Panc1 (cell line): Measurements from ENCODE around the gene ADIPOR2. TPM values are rescaled to one million over a fixed set of nuclear protein-coding genes. Genes with fewer than 3 reads are reported as not detected.

Experiments
- ATAC-seq: fragments of 200-7000 bp; cut with Tn5 transposase; 2 replicates; pipeline ENCODE4 v1.9.1; 2020; ENCODE audit warnings: mild to moderate bottlenecking, moderate library complexity
- BruUV-seq: library from RNA; stranded (reverse); fragments of 400-500 nt; replicated peaks from 2 replicates; lab custom pipeline; 2021; lab: Mats Ljungman, UMichigan
- CTCF ChIA-PET: fragments of 300-600 bp; sonication (Branson Sonifier 250); formaldehyde crosslinking; loops from one replicate; lab custom pipeline; 2022; ENCODE audit warnings: antibody characterized with exemption; lab: Charles Lee
- POLR2A ChIA-PET: fragments of 300-600 bp; sonication (Branson Sonifier 250); formaldehyde crosslinking; loops from one replicate; lab custom pipeline; 2022; ENCODE audit warnings: antibody characterized with exemption; lab: Charles Lee
- DNase-seq: peaks from one replicate; pipeline ENCODE4 v3.0.0-alpha.2; 2010; ENCODE audit warnings: low read depth, low spot score
- H3K27ac ChIP-seq: 2 replicates; pipeline ENCODE4 v1.5.1; 2011; ENCODE audit warnings: mild to moderate bottlenecking, low read length, inconsistent platforms
- H3K27me3 ChIP-seq: fragments of 200-500 bp; sonication (Bioruptor generic); 2 replicates; pipeline ENCODE4 v1.6.0; 2014; ENCODE audit warnings: low read length, inconsistent platforms; ENCODE audit not compliant: control insufficient read depth, insufficient read depth
- H3K36me3 ChIP-seq: fragments of 200-500 bp; sonication (Bioruptor generic); 2 replicates; pipeline ENCODE4 v1.5.1; 2014; ENCODE audit warnings: inconsistent platforms, mild to moderate bottlenecking, low read length, moderate library complexity; ENCODE audit not compliant: control insufficient read depth, insufficient read depth
- H3K4me1 ChIP-seq: 2 replicates; pipeline ENCODE4 v1.5.1; 2011; ENCODE audit warnings: inconsistent platforms, mild to moderate bottlenecking, low read length, moderate library complexity; ENCODE audit not compliant: control insufficient read depth, insufficient read depth
- H3K4me3 ChIP-seq, 2 experiments: 2 replicates each; pipeline ENCODE4 v1.5.1; 2011 to 2012; ENCODE audit warnings: low read depth in 2 of 2, low read length in 2 of 2, mild to moderate bottlenecking in 2 of 2, inconsistent platforms in 1 of 2, moderate library complexity in 1 of 2
- H3K9me3 ChIP-seq: fragments of 200-500 bp; sonication (Bioruptor generic); 2 replicates; pipeline ENCODE4 v1.5.1; 2014; ENCODE audit warnings: low read depth, mild to moderate bottlenecking, inconsistent platforms, low read length, moderate library complexity; ENCODE audit not compliant: control insufficient read depth, insufficient read depth
- POLR2AphosphoS5 ChIP-seq: IDR thresholded peaks from 2 replicates; pipeline ENCODE4 v1.6.1; 2012; ENCODE audit warnings: mild to moderate bottlenecking, low read depth, low read length, moderate library complexity
- SIN3A ChIP-seq: IDR thresholded peaks from 2 replicates; pipeline ENCODE4 v1.6.1; 2012; ENCODE audit warnings: low read depth, mild to moderate bottlenecking, low read length, moderate library complexity, borderline replicate concordance; ENCODE audit not compliant: insufficient read depth
- TCF7L2 ChIP-seq: IDR thresholded peaks from 2 replicates; pipeline ENCODE4 v1.6.1; 2011; ENCODE audit warnings: mild to moderate bottlenecking, low read depth, low read length, inconsistent platforms
- in situ Hi-C: cut with HindIII; loops from 2 replicates; pipeline ENCODE4 v1.10.0; 2016; ENCODE audit warnings: low sequenced_read_pairs, low pct_unique_long_range_greater_than_20kb
- intact Hi-C: fragments of 100-400 bp; cut with micrococcal nuclease; formaldehyde crosslinking; loops from one replicate; pipeline ENCODE4 v1.10.0; 2022; ENCODE audit not compliant: unreplicated experiment
- total RNA-seq: library from RNA; stranded (reverse); gene quantifications from one replicate; pipeline ENCODE4 v1.2.1, GENCODE V29; 2021; ENCODE audit not compliant: unreplicated experiment
- TF ChIP-seq, protein P1 (sequence below): fragments of 450-650 bp; IDR thresholded peaks from 2 replicates; pipeline ENCODE4 v1.5.1; 2017; ENCODE audit warnings: mild to moderate bottlenecking
- TF ChIP-seq, protein P2 (sequence below), 2 experiments: IDR thresholded peaks; 2 replicates each; pipeline ENCODE4 v1.6.1; 2011 to 2012; ENCODE audit warnings: low read depth in 2 of 2, control low read depth in 1 of 2, low read length in 1 of 2, mild to moderate bottlenecking in 1 of 2, moderate library complexity in 1 of 2; ENCODE audit not compliant: insufficient read depth in 1 of 2

ADIPOR2 gene
- total RNA-seq, 1 experiment from 2014 or later, result 76.0 TPM

DNA sequence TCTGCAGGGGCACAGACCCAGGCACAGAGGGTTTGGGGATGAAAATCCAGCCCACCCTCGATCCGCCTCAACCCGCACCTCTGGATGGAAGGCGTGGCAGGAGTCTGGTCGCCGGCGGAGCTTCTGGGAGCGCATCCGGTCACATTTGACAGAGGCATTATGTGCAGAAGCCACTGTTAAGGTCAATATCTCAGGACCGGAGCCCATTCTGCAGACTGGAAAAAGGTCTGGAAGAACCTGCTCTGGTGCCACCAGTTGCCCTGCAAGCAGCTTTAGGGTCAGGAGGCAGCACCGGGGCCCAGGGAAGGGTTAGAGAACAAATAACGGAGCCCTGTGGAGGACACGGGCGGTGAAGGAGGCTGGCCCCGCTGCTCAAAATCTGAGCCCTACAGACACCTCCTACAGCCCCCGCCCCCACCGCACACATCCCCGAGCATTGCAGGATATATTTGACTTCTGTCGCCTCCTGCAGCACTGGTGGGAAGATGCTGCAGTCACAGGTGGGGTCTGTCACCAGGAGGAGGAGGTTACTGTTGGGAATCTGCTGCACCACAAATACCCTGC is 104.4 kb downstream of the ADIPOR2 start:
- intact Hi-C loops, result no loop called here
- no peaks in the 10 kb centered on the region for H3K4me1 ChIP-seq
- H3K36me3 ChIP-seq, result no peaks in the 10 kb centered on the region; the same call in 1 of the 2 replicates
- no peak overlapping the region for H3K27ac ChIP-seq
- ATAC-seq, result no peak
- no peaks in the 10 kb centered on the region for H3K9me3 ChIP-seq
- TF ChIP-seq TCF7L2 (no peak), SIN3A (no peak), POLR2AphosphoS5 (no peak)
- TF ChIP-seq, protein P1, sequence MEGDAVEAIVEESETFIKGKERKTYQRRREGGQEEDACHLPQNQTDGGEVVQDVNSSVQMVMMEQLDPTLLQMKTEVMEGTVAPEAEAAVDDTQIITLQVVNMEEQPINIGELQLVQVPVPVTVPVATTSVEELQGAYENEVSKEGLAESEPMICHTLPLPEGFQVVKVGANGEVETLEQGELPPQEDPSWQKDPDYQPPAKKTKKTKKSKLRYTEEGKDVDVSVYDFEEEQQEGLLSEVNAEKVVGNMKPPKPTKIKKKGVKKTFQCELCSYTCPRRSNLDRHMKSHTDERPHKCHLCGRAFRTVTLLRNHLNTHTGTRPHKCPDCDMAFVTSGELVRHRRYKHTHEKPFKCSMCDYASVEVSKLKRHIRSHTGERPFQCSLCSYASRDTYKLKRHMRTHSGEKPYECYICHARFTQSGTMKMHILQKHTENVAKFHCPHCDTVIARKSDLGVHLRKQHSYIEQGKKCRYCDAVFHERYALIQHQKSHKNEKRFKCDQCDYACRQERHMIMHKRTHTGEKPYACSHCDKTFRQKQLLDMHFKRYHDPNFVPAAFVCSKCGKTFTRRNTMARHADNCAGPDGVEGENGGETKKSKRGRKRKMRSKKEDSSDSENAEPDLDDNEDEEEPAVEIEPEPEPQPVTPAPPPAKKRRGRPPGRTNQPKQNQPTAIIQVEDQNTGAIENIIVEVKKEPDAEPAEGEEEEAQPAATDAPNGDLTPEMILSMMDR, result no peak
- TF ChIP-seq, protein P2, sequence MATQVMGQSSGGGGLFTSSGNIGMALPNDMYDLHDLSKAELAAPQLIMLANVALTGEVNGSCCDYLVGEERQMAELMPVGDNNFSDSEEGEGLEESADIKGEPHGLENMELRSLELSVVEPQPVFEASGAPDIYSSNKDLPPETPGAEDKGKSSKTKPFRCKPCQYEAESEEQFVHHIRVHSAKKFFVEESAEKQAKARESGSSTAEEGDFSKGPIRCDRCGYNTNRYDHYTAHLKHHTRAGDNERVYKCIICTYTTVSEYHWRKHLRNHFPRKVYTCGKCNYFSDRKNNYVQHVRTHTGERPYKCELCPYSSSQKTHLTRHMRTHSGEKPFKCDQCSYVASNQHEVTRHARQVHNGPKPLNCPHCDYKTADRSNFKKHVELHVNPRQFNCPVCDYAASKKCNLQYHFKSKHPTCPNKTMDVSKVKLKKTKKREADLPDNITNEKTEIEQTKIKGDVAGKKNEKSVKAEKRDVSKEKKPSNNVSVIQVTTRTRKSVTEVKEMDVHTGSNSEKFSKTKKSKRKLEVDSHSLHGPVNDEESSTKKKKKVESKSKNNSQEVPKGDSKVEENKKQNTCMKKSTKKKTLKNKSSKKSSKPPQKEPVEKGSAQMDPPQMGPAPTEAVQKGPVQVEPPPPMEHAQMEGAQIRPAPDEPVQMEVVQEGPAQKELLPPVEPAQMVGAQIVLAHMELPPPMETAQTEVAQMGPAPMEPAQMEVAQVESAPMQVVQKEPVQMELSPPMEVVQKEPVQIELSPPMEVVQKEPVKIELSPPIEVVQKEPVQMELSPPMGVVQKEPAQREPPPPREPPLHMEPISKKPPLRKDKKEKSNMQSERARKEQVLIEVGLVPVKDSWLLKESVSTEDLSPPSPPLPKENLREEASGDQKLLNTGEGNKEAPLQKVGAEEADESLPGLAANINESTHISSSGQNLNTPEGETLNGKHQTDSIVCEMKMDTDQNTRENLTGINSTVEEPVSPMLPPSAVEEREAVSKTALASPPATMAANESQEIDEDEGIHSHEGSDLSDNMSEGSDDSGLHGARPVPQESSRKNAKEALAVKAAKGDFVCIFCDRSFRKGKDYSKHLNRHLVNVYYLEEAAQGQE (IDR thresholded peaks at IDR 0.05; ENCODE audit: insufficient read depth in 1 of 2, low read depth in 2 of 2, low read length in 1 of 2), result no peak
- CTCF ChIA-PET, result interaction anchor here (0.5 to 1.2 kb wide), 3 partner anchors 13 to 145 kb away, joined by 3 to 6 read pairs (median 3); no protein-coding TSS in a partner anchor
- no peak for DNase-seq
- H3K4me3 ChIP-seq, result peak overlapping the region in 1 of 2 experiments; percentile 73; a peak in 1 of 4 replicates
- POLR2A ChIA-PET, result interaction anchor here (0.9 kb wide), 1 partner anchor 124 kb away, joined by 4 read pairs; no protein-coding TSS in a partner anchor
- no TSS peak for BruUV-seq
- H3K27me3 ChIP-seq, result no peaks in the 10 kb centered on the region
- in situ Hi-C loops, result no loop called here

DNA sequence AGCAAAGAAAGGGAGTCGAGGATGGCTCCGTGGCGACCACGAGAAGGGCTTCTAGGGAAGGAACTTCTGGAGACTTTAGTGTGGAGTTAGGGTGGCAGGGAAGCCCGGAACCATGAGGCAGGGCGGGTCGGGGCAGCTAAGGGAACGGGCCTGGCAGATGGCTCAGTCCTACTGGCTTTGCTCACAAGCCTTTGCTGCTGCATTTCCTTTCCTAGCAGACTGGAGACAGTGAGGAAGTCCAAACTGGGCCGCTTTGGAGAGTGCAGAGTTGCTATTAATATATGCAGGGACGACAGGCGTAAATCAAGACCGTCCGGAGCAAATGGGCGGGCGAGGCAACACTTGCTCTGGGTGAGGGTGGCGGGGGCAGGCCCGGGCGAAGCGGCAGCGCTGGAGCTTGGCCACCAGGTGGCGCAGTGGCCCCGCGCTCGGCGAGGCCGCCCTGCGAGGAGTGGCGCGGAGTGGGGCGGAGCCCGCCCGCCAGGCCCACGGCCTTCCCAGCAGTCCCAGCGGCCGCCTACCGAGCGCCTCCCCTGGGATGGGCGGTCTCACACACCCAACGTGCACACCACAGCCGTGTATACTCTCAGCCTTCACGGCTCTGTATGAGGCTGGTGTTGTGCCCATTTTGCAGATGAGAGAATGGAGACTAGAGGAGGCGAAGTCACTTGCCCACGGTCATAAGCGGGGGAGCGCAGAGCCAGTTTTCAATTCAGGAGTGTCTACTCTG is 105.1 kb downstream of the ADIPOR2 start:
- ATAC-seq (peak; percentile 95), DNase-seq (peak; percentile 41)
- H3K9me3 ChIP-seq, result no peaks in the 10 kb centered on the region
- no peaks in the 10 kb centered on the region for H3K27me3 ChIP-seq
- no peaks in the 10 kb centered on the region; the same call in 1 of the 2 replicates for H3K36me3 ChIP-seq
- ChIA-PET POLR2A (interaction anchor here (0.9 kb wide), 1 partner anchor 125 kb away, joined by 4 read pairs; no protein-coding TSS in a partner anchor), CTCF (interaction anchor here (0.5 to 1.2 kb wide), 4 partner anchors 13 to 144 kb away, joined by 3 to 13 read pairs (median 4); no protein-coding TSS in a partner anchor)
- TF ChIP-seq, protein P2 (IDR thresholded peaks at IDR 0.05; ENCODE audit: insufficient read depth in 1 of 2, low read depth in 2 of 2, low read length in 1 of 2), result no peak; a peak in 1 of 4 replicates
- TF ChIP-seq POLR2AphosphoS5, result peak; percentile 65
- no peak for TF ChIP-seq TCF7L2
- no peak for TF ChIP-seq SIN3A
- TF ChIP-seq, protein P1, result peak; percentile 93
- no peaks in the 10 kb centered on the region for H3K4me1 ChIP-seq
- no TSS peak for BruUV-seq
- in situ Hi-C loops, result no loop called here
- intact Hi-C loops, result loop anchor here (1.0 kb wide), 1 partner anchor 144 kb away; no protein-coding TSS in a partner anchor
- peak overlapping the region; percentile 48 to 73 for H3K4me3 ChIP-seq
- H3K27ac ChIP-seq, result peak overlapping the region; percentile 71
